ENCODE results near the gene TEC.
"Not testable (repeated sequence)": the region's sequence is repeated elsewhere in the genome, so short reads cannot be mapped to it uniquely, and the experiment has no call there.

TEC gene

DNA sequence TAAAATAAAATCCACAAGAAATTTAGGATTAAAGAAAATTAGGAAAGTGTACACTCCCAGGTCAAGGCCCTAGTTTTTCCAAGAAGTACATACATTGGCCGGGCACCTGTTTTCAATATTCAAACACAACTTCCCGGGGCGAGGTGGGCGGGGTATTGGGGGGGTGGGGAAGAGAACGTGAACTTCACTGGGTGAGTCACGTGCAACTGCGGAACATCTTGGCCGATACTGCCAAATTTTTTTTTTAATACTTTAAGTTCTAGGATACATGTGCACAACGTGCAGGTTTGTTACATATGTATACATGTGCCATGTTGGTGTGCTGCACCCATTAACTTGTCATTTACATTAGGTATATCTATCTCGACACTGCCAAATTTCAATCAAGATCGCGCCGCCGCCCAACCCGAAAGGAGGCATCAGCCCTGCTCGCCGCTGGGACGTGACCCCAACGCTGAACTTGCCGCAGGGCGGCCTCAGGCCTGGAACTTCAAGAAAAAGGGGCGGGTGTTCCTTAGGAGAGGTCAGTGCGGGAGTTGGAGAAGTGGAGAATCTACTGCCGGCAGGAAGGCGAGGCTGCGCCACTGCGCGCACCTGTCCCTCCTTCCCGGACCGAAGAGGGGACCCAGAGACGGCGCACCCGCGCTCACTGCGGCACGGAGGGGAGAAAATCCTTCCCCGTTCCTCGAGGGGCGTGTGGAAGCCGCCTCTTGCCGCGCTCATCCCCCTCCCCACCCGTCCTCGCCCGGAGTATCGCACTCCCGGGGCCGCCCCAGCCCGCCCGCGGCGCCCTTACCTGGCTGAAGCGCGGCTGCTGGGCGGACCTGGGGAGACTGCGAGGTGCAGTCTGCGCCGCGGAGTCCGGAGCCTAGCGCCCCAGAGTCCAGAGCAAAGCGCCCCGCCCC lies at the start of gene TEC:
TEC (minus strand) TSS at position 883 of the 905 bp plus-strand sequence. CDS start 41,224 bp downstream, outside the sequence.
- no peak for DNase-seq (ENCODE audit: low read depth)

DNA sequence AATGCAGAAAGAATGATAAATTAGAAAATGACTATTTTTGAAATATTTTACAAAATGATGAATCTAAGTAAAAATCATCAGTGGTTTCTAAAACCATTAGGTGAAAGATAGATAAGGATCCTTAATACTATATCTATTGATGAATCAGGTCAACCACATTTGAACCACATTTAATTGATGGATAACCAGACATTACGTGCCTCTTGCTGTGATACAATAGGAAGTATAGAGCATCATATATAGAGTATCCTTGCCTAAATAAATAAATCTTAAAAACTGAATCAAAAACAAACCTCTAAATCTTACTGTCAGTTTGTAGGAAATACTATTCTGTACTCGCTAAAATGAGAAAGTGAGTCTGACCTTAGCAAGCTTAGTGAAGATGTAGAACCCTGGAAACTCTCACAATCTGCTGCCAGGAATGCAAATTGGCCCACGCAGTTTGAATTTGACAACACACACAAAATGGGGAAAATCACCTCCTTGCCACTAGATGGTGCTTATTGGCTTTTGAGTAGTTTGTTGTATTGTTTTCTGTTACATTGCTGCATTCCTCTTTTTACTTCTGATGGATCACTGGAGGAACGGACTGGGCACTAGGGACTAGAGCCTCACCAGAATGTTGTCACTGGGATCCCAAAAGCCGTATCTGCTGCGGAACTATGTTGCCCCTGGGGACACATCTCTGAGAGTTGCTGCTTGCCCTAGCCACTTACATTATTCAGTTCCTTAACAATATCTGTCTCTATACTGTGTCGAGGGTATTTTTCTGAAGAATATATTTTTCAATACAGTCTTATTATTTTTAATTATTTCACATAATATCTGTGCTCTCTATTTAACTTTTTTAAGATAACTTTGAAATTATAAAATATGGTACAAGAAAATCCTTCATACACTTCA lies 46.3 kb upstream of the TEC start:
- peak; percentile 57 for DNase-seq (ENCODE audit: low read depth)

DNA sequence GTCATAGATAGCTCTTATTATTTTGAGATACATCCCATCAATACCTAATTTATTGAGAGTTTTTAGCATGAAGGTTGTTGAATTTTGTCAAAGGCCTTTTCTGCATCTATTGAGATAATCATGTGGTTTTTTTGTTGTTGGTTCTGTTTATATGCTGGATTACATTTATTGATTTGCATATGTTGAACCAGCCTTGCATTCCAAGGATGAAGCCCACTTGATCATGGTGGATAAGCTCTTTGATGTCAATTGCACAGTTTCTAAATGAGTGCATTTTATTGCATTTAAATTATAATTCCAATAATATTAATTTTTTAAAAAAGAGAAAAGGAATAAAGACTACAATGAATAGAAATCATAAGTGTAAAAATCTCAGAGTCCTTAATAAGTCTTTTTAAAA lies 45.1 kb upstream of the TEC start:
- DNase-seq (ENCODE audit: low read depth) = not testable (repeated sequence)

DNA sequence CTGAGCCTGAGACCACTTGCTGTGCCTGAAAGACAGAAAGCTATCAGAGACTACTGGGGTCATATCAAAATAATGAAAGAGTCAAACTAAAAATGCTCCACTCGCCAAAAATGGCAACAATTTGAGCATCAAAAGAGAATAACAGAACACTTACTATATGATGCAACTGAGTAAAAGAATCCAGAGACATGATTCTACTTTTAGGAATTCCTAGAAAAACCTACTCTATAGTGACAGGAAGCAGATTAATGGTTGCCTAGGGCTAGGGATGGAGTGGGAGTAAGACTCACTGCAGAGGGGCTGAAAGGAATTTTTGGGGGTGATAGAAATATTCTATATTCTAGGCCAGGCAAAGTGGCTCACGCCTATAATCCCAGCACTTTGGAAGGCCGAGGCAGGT lies 42.3 kb upstream of the TEC start:
- DNase-seq (ENCODE audit: low read depth) = no peak

DNA sequence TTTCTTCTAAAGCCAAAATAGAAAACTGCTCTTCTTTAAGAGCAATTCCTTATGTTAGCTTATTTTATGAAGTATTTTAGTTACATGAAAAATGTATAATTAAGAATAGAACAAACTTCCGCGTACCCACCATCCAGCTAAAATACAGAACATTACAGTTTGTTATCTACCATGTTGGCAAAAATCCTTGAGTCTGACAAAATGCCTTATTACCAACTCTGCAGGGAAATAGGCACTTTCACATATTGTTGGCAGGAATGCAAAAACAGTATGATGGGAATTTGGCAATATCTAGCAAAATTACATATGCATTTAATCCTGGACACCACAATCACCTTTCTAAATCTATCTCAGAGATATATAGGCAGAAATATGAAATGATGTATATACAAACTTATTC lies 39.3 kb upstream of the TEC start:
- DNase-seq (ENCODE audit: low read depth) = no peak

DNA sequence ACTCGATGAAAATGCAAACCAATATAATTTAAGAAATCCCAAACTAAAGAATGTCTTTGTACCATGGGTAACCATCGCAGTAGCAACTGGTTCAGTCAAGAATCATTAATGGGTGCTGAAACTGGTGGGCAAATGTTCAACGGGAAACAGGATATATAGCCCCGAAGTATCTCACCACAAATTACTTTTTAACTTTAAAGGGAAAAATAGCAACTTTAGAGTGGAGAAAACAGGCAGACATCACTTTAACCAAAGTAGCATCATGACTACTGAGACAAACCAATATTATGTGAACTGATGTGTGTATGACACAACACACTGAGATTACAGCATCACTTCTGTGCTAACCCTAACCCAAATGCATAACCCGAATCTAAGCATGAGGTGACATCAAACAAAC lies 37.9 kb upstream of the TEC start:
- no peak for DNase-seq (ENCODE audit: low read depth)

DNA sequence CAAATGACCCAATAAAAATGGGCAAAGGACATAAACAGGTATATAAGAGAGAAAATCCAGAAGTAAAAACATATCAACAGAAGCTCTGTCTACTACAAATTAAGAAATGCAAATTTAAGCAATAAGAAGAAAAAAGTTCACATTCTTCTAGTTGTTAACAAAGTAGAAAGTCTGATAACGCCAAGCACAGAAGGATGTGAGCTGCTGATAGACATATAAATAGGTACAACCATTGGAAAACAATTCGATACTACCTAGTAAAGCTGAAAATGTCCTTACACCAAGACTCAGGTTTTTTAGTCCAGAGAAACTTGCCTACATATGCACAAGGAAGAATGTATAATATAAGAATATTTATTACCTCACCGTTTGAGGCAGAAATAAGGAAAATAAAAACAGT lies 35.9 kb upstream of the TEC start:
- no peak for DNase-seq (ENCODE audit: low read depth)

DNA sequence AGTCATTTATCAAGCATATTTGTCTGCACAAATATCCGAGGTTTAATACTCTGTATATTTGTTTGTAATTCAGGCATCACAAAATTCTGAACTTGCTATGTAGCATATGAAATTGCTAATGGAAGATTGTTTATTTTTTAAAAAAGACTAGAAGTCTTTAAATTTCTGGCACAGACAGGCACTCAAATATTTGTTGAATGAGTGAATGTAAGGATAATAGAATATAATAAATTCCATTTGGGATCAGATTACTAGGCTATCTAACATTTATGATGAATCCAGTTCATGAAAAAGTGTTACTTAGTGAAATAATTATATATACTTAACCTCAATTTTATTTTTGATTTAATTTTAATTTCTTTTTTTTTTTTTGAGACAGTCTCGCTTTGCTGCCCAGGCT lies 30.4 kb upstream of the TEC start:
- DNase-seq (ENCODE audit: low read depth) = no peak

DNA sequence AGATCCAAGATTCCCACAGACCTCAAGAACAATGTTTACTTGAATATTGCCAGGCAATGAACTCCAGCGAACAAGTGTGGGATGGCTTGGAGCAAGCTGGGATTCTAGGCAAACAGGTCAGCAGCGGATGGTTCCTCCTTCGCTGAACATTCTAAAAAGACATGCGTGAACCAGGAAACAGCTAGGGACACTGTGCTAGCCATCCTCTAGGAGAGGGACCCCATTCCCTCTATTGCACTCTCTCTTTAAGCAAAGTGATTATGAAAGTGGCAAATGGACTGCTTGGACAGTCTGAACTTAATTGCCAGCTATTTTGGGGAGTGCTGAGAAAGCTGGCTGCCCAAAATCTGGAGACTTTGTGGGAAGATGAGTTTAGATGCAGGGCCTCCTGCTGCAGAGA lies 29.9 kb upstream of the TEC start:
- DNase-seq (ENCODE audit: low read depth) = no peak

DNA sequence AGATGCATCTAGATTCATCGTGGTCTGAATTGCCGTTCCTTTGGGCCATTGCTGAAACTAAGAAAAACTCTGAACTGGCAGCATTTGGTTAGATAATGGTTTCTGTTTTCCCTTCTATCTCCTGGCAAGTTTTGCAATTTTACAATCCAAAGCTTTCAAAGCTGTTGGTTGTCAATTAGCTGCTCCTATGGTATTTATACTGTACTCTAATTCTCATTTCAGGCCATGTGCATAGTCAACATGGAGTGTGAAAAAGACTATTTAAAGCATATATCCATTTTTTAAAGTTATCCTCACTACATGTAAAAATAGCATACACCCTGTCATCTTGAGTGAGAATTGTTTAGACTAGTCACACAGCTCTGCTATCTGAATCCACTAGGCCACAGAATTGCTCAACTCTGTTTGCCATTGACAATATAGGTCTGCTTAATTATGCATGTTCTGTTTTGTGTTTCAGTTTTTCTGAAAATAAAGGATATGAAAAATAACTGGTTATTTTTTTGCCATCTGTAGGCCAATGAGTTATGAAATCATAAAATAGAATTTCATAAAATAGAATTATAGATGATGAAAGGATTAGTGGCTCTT lies 27.7 kb upstream of the TEC start:
- DNase-seq (ENCODE audit: low read depth) = no peak

DNA sequence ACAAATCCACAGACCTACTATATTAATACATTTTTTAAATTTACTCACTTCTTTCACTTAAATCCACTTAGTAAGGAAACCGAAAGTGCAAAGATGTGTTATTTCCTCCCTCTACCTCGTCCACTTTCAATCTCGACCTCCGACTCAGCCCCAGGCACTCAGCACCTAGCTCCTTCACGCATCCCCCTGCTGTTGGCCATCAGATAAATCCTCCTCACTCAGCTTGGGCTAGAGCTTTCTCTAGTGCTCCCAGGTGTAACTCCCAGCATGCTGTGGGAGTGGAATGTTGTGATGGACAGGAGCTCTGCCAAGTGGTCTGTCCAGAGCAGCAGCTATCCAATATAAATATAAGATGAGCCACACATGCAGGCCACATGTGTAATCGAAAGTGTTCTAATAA lies 26.7 kb upstream of the TEC start:
- DNase-seq (ENCODE audit: low read depth) = no peak

DNA sequence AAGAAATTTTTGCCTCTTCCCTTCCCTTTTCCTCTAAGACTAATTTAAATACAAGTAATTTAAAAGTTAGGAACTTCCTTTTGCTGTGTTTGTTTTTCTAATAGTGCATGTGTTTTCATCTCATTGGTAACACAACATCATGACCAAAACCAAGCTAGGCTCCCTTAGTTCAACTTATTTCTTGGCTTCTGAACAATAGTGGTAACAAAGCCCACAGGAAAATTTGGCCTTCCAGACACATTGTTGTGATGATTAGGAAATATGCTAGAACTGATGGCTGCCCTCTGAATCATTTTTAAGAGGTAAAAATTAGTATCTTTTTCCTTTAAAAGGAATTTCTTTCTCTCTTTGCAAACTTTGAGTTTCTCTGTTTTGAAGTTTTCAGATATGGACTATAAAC lies 25.5 kb upstream of the TEC start:
- DNase-seq (ENCODE audit: low read depth) = no peak

DNA sequence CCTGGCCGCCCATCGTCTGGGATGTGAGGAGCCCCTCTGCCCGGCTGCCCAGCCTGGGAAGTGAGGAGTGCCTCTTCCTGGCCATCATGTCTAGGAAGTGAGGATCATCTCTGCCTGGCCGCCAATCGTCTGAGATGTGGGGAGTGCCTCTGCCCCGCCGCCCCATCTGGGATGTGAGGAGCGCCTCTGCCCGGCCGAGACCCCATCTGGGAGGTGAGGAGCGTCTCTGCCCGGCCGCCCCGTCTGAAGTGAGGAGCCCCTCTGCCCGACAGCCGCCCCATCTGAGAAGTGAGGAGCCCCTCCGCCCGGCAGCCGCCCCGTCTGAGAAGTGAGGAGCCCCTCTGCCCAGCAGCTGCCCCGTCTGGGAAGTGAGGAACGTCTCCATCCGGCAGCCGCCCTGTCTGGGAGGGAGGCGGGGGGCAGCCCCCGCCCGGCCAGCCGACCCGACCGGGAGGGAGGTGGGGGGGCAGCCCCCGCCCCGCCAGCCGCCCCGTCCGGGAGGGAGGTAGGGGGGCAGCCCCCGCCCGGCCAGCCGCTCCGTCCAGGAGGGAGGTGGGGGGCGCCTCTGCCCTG lies 22.7 kb upstream of the TEC start:
- not testable (repeated sequence) for DNase-seq (ENCODE audit: low read depth)

DNA sequence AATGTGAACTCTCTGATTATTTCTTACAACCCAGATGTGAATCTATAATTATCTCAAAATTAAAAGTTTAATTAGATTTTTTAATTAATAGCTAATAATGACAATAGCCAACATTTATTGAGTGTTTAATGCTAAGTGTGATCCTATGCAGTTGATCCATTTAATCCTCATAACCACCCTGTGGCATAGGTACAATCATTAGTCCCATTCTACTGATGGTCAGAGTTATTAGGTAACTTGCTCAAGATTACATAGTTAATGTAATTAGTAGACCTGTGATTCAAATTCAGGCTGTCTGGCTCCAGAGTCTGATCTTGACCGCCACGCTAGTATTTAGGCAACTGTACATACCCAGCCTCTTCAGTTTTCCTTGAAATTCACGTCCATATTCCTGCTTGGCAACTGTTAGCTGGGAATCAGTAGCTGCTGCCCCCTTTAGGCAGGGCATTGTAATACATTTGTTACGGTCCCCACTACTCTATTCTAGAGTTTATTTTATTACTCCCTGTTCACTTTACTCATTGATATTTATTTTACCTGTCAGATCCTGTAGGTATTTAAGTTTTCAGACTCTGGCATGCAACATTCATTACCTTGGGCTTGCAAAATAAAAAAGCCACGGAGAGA lies 20.6 kb upstream of the TEC start:
- DNase-seq (ENCODE audit: low read depth) = no peak

DNA sequence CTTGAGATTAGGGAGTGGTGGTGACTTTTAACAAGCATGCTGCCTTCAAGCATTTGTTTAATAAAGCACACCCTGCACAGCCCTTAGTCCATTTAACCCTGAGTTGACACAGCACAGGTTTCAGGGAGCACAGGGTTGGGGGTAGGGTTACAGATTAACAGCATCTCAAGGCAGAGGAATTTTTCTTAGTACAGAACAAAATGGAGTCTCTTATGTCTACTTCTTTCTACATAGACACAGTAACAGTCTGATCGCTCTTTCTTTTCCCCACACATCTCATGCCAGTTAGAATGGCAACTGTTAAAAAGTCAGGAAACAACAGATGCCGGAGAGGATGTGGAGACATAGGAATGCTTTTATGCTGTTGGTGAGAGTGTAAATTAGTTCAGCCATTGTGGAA lies 16.4 kb upstream of the TEC start:
- DNase-seq (ENCODE audit: low read depth) = not testable (repeated sequence)

DNA sequence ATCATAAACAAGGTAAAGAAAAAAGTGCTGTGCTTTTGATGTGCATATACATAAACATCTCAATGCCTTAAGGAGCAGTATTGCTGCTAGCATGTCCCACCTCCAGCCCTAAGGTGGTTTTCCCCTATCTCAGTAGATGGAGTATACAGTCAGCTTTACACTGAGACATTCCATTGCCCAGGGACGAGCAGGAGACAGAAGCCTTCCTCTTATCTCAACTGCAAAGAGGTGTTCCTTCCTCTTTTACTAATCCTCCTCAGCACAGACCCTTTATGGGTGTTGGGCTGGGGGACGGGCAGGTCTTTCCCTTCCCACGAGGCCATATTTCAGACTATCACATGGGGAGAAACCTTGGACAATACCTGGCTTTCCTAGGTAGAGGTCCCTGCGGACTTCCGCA lies 16.0 kb upstream of the TEC start:
- not testable (repeated sequence) for DNase-seq (ENCODE audit: low read depth)

DNA sequence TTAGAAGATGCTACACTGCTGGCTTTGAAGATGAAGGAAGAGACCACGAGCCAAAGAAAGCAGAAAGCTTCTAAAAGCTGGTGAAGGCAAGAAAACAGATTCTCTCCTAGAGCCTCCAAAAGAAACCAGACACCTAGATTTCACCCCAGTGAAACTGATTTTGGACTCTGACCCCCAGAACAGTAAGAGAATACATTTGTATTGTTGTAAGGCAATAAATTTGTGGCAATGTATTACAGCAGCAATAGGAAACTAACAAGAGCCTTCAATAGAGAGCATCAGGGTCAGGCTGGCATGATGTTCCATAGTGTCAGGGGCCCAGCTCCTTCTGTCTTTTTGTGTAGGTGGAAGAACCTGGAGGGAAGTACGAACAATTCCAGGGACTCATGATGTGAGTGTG lies 6.0 kb upstream of the TEC start:
- DNase-seq (ENCODE audit: low read depth) = no peak

DNA sequence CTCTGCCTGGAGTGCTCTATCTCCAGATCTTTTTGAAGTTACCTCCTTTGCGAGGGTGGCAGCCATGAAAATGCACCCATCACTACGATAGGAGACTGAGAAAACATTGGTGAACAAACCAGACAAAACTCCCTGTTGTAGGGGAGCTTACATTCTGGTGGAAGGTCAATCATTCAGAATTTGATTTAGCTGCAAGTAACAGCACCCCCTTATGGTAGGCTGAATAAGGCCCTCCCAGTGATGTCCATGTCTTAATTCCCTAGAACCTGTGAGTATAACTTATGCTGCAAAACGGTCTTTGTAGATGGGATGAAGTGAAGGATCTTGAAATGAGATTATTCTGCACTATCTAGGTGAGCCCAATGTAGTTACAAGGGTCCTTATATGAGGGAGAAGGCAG lies 5.6 kb upstream of the TEC start:
- no peak for DNase-seq (ENCODE audit: low read depth)

DNA sequence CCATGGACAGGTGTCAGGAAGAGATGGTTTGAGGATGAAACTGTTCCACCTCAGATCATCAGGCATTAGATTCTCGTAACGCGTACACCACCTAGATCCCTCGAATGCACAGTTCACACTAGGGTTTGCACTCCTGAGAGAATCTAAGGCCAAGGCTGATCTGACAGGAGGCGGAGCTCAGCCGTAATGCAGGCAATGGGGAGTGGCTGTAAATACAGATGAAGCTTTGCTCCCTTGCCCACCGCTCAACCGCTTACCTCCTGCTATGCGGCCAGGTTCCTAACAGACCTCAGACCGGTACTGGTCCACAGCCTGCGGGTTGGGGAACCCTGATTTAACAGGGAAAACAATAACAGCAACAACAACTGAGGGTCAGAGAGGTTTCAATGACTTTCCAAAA lies 2.0 kb upstream of the TEC start:
- DNase-seq (ENCODE audit: low read depth) = no peak

DNA sequence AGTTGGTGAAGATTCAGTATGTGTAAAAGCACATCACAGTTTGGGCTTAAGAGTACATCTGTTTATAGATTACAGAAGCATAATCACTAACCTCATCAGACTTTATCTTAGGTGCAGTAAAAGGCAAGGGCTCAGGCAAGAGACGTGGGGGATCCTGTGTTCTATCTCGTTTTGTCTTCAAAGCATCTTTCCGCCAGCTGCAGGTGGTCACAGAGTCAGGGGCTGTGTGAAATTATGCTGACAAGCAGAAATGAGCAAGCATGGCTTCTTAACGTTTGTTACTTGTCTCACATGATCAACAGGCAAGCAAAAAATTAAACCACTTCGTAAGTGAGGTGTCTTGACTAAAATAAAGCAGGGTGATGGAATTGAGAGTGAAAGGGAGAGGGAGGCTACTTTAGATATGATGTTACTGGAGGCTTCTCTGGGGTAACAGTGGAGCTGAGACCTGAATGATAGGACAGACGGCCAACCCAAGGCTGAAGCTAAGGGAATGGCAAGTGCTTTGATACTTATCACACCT lies 1.4 kb upstream of the TEC start:
- no peak for DNase-seq (ENCODE audit: low read depth)

DNA sequence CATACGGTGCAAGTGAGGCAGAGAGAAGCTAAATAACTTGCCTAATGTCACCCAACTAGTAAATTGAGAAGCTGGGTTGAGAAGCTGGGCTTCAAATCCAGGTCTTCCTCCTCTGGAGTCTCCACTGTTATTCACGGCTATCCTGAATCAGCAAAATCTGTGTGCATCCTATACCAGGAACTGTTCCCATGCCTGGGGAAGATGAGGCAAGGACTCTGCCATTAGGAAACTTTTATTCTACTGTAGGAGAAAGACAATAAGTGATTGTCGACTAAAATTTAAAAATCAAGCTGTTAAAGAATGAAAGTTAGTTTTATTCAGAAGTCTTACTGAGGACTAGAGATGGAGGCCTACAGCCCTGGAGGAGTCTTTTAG lies 872 bp upstream of the TEC start:
- DNase-seq (ENCODE audit: low read depth) = no peak

Data from stromal cell of bone marrow (primary cell).